CD4-positive, alpha-beta T cell (primary cell): ENCODE results near the gene TMEM51. TPM values are rescaled to one million over a fixed set of nuclear protein-coding genes. Genes with fewer than 3 reads are reported as not detected.

Experiments used
- ATAC-seq: fragments of 200-7000 bp; cut with Tn5 transposase; one replicate; pipeline ENCODE4 v1.10.0; 2022; ENCODE audit warnings: mild to moderate bottlenecking; ENCODE audit not compliant: poor library complexity
- CTCF ChIA-PET: fragments of 350-600 bp; sonication (Branson Sonifier 250); formaldehyde crosslinking; loops from one replicate; lab custom pipeline; 2021; ENCODE audit warnings: antibody characterized with exemption, inconsistent platforms; lab: Charles Lee
- POLR2A ChIA-PET: fragments of 350-600 bp; sonication (Branson Sonifier 250); formaldehyde crosslinking; loops from one replicate; lab custom pipeline; 2021; ENCODE audit warnings: antibody characterized with exemption, inconsistent platforms; lab: Charles Lee
- DNase-seq, 14 experiments: peaks; one replicate each; pipeline ENCODE4 v3.0.0-alpha.2; 2013 to 2020; ENCODE audit warnings: mixed read lengths in 2 of 14
- H3K27ac ChIP-seq, 2 donors: one replicate each; pipeline versions ENCODE4 v1.5.1 to v1.7.0; 2013; ENCODE audit warnings: low read length in 2 of 2, low read depth in 1 of 2, mild to moderate bottlenecking in 1 of 2
- H3K27me3 ChIP-seq, 2 experiments: 1 replicate in 1 of 2; 2 replicates in 1 of 2; pipeline versions ENCODE4 v1.6.1 to v1.7.0; 2013; ENCODE audit warnings: low read length in 2 of 2, control low read depth in 1 of 2, mild to moderate bottlenecking in 1 of 2, moderate library complexity in 1 of 2; ENCODE audit not compliant: insufficient read depth in 2 of 2, control insufficient read depth in 1 of 2
- H3K36me3 ChIP-seq: one replicate; pipeline ENCODE4 v1.6.1; 2013; ENCODE audit warnings: low read length, control low read depth; ENCODE audit not compliant: insufficient read depth
- H3K4me1 ChIP-seq: one replicate; pipeline ENCODE4 v1.6.1; 2013; ENCODE audit warnings: low read length, control low read depth; ENCODE audit not compliant: insufficient read depth
- H3K4me3 ChIP-seq: one replicate; pipeline ENCODE4 v1.5.1; 2013; ENCODE audit warnings: mild to moderate bottlenecking, low read length, moderate library complexity
- H3K9me3 ChIP-seq, 2 experiments: 1 replicate in 1 of 2; 2 replicates in 1 of 2; pipeline versions ENCODE4 v1.6.1 to v1.7.0; 2013; ENCODE audit warnings: low read length in 2 of 2, mild to moderate bottlenecking in 2 of 2, control low read depth in 1 of 2, moderate library complexity in 1 of 2; ENCODE audit not compliant: control insufficient read depth in 1 of 2, insufficient read depth in 1 of 2
- H3K27ac Mint-ChIP-seq: one replicate; pipeline ENCODE4 v1.8.0; 2020; ENCODE audit warnings: mixed read lengths
- H3K27me3 Mint-ChIP-seq: one replicate; pipeline ENCODE4 v1.8.0; 2021; ENCODE audit warnings: mixed read lengths
- H3K36me3 Mint-ChIP-seq: one replicate; pipeline ENCODE4 v1.8.0; 2021; ENCODE audit warnings: low read depth, mixed read lengths
- H3K4me1 Mint-ChIP-seq: one replicate; pipeline ENCODE4 v1.8.0; 2021; ENCODE audit warnings: low read depth, mixed read lengths
- H3K4me3 Mint-ChIP-seq: one replicate; pipeline ENCODE4 v1.8.0; 2020; ENCODE audit warnings: mild to moderate bottlenecking, mixed read lengths
- H3K9me3 Mint-ChIP-seq: one replicate; pipeline ENCODE4 v1.8.0; 2020; ENCODE audit warnings: mixed read lengths
- CTCF ChIP-seq: fragments of 200-600 bp; IDR thresholded peaks from one replicate; pipeline ENCODE4 v1.8.0; 2022; ENCODE audit warnings: antibody characterized with exemption, mild to moderate bottlenecking
- intact Hi-C, 2 experiments: fragments of 100-400 bp; cut with DNase I in 1 of 2; cut with micrococcal nuclease in 1 of 2; formaldehyde crosslinking; loops; one replicate each; pipeline versions ENCODE4 v1.15.1 to v1.9.0; 2023 to 2025; cut with DNase I, micrococcal nuclease
- total RNA-seq, 174 experiments: library from RNA in 2 of 174; stranded (reverse) in 2 of 174; gene quantifications; one replicate each; pipeline ENCODE4 v1.2.3 and lab custom pipeline; 2021 to 2026

Gene TMEM51
- total RNA-seq, 2 experiments from 2014 or later = not detected

- no peaks in the 10 kb centered on the region for H3K36me3 Mint-ChIP-seq
- H3K4me3 ChIP-seq = no peak overlapping the region
- peaks cover 6% of the 10 kb centered on the region for H3K4me1 ChIP-seq
- no peak overlapping the region for H3K27ac ChIP-seq
- intact Hi-C loops = no loop called here
- no peak for ATAC-seq
- no peak overlapping the region for H3K4me3 Mint-ChIP-seq
- ChIA-PET CTCF (interaction anchor here (0.5 kb wide), 1 partner anchor 29 kb away, joined by 3 read pairs; no protein-coding TSS in a partner anchor), POLR2A (no interaction called here)
- H3K27me3 Mint-ChIP-seq = peaks cover 14% of the 10 kb centered on the region
- no peaks in the 10 kb centered on the region for H3K9me3 Mint-ChIP-seq
- no peaks in the 10 kb centered on the region for H3K27me3 ChIP-seq
- no peak for DNase-seq
- peaks cover 34% of the 10 kb centered on the region for H3K4me1 Mint-ChIP-seq
- H3K36me3 ChIP-seq = no peaks in the 10 kb centered on the region
- H3K9me3 ChIP-seq = no peaks in the 10 kb centered on the region
- no peak overlapping the region for H3K27ac Mint-ChIP-seq
- no peak for TF ChIP-seq CTCF
These were observed 103.0 kb downstream of the TMEM51 start for GRCh38 chr1:15256584-15256983.

GRCh38 chr1:15257309-15257708, 103.8 kb downstream of the TMEM51 start:
- Mint-ChIP-seq H3K27me3 (peaks cover 21% of the 10 kb centered on the region), H3K27ac (no peak overlapping the region), H3K4me3 (no peak overlapping the region), H3K9me3 (no peaks in the 10 kb centered on the region), H3K4me1 (peaks cover 34% of the 10 kb centered on the region), H3K36me3 (no peaks in the 10 kb centered on the region)
- no peak for TF ChIP-seq CTCF
- Histone ChIP-seq H3K4me1 (peaks cover 11% of the 10 kb centered on the region), H3K27ac (no peak overlapping the region), H3K9me3 (no peaks in the 10 kb centered on the region), H3K4me3 (no peak overlapping the region), H3K36me3 (no peaks in the 10 kb centered on the region), H3K27me3 (no peaks in the 10 kb centered on the region)
- intact Hi-C loops = no loop called here
- no peak for ATAC-seq
- DNase-seq = no peak
- ChIA-PET CTCF (no interaction called here), POLR2A (no interaction called here)

GRCh38 chr1:15258833-15259621, 105.5 kb downstream of the TMEM51 start:
- H3K9me3 Mint-ChIP-seq = no peaks in the 10 kb centered on the region
- H3K4me3 ChIP-seq = no peak overlapping the region
- no peaks in the 10 kb centered on the region for H3K9me3 ChIP-seq
- no peaks in the 10 kb centered on the region for H3K36me3 Mint-ChIP-seq
- no peak for TF ChIP-seq CTCF
- no peak overlapping the region for H3K4me3 Mint-ChIP-seq
- CTCF ChIA-PET = no interaction called here
- H3K4me1 ChIP-seq = peaks cover 11% of the 10 kb centered on the region
- intact Hi-C loops = no loop called here
- H3K4me1 Mint-ChIP-seq = peaks cover 18% of the 10 kb centered on the region
- no peak for ATAC-seq
- H3K27me3 Mint-ChIP-seq = peaks cover 33% of the 10 kb centered on the region
- H3K36me3 ChIP-seq = no peaks in the 10 kb centered on the region
- POLR2A ChIA-PET = no interaction called here
- no peaks in the 10 kb centered on the region for H3K27me3 ChIP-seq
- no peak overlapping the region for H3K27ac Mint-ChIP-seq
- H3K27ac ChIP-seq = no peak overlapping the region
- no peak for DNase-seq
